ENCODE measurements around the gene ERCC5.
A peak's percentile ranks its signal among the peaks of the same experiment; 100 is the strongest.

Gene ERCC5

DNA sequence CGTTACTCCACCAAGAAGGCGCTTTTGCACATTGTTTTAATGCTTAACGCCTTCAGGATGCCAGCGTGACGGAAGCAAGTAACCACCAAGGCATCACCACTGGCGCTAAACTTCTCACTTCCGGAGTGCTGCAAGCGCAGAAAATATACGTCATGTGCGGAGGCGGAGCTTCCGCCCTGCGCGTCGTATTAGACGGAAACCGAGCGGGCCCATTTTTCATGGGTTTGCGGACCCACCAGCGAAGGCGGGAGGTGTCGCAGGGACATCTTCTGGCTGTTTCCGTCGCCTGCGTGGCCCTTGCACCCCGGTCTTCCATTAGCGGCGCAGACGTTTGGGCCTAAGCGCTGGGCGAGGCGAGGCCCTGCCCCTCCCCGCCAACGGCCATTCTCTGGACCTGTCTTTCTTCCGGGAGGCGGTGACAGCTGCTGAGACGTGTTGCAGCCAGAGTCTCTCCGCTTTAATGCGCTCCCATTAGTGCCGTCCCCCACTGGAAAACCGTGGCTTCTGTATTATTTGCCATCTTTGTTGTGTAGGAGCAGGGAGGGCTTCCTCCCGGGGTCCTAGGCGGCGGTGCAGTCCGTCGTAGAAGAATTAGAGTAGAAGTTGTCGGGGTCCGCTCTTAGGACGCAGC is at the start of gene ERCC5:
TSS of gene ERCC5 (plus strand) at position 403 of the 631 bp plus-strand sequence. CDS start 235 bp downstream, outside the sequence.
- peak; percentile 97 for DNase-seq

DNA sequence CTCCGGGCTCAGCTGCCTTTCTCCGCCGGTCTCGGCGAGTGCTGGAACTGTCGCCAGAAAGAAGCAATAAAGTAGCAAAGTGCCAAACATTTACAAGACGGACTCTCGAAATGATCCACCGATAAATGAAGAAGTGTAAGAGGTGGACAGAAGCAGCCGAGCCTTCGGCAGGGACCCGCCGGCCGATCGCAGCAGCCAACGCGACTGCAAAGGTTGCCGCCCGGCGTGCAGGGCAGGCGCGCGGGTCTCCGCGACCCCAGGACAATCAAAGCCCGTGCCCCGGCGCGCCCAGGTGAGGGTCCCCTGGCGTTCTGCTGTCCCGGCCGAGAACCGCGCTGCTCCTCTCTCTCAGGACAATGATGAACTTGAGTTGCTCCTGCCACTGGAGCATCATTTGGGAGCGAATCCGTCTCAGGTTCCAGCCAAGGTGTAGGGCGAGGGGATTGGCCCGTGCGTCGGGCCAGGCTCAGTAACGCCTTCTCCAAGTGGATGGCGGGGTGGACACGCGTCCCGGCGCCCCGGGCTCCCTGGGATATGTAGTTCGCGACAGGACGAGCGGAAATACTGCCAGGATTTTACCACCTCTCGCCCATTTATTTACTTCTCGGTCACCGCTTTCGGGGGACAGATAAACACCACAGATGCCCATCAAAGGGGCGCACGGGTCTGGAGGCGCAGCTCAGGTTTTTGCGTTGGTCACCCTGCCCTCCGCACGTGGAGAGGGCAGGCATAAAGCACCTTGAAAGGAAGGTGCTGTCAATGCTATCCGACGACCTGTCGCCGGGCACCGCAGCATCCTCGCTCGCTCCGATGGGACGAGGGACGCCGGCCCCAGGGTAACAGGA is 47.0 kb upstream of the ERCC5 start, which contains the start of the genes BIVM and POGLUT2:
TSS of gene BIVM (plus strand) at position 539 of the 845 bp plus-strand sequence. CDS start 8,149 bp downstream, outside the sequence.
TSS of gene POGLUT2 (minus strand) at position 396 of the 845 bp plus-strand sequence. CDS start at position 90, 306 bp downstream.
- peak; percentile 87 to 90 for DNase-seq

DNA sequence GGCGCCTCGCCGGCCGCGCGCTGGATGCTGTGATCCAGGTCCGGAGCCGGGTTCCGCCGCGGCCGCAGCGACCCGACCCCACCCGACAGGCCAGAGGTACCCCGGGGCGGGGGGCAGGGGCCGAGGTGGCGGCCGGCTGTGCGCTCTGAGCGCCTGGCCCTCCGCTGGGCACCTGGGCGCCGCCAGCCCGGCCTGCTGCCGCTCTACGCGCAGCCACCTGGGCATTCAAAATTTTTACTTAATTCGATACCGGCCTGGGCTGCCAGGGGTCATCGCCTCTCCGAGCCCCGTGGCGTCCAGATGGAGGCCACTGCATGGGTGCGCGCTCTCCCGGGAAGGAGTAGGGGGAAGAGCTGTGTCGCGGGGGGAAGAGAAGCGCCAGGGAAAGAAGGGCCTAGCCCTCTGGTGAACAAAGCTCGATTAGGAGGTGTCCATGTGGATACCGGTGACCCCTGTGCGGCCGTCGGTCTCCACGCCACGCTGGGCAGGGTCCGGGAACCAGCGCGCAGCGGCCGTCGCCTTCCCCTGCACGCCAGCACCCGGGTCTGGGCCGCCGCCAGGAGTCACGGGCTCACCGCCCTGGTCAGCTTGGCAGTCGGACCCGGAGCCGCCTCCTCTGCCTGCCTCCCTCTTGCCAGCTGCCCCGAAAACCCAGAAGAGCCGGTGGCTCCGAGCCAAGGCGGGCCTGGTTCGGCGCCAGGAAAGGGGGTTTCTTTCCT is 46.2 kb upstream of the ERCC5 start:
- peak; percentile 44 to 56 for DNase-seq

DNA sequence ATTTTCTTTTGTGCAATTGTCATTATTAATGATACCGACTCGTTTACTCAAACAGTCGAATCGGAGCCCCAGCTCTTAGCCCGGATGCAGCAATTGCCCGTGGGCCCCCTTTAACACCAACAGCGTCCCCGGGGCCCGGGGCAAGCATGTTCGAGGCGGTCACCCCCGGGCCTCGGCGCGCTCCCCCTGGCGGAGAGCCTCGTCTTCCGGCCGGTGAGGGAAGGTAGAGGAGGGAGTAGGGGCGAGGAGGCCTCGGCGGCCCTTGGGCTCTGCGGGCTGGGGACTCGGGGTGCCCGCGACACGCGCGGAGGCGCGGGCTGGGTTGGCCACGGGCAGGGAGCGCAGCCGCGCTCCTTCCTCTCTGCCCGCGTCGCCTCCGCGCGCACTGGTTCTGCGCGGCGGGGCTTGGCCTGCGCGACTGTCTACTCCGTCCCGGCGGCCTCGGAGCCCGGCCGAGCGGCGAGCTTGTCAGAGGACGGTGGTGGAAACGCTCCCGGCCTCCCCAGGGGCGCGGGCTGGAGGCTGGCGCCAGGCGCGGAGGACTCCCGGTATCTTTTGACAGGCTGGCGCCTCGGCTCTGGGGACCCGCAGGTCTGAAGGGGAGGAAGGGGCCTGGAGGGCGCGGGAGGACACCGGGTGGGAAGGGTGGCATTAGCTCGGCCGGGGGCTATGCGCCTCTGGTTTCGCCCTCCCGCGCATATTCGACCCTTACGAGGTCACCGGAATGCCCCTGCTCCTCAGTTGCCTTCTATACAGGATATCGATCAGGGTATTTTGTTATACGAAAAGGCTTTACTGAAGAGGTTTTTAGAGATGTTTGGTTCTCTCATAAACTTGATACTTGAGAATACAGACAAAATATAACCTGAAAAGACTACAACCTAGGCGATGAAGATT is 45.4 kb upstream of the ERCC5 start:
- peak; percentile 91 to 93 for DNase-seq

DNA sequence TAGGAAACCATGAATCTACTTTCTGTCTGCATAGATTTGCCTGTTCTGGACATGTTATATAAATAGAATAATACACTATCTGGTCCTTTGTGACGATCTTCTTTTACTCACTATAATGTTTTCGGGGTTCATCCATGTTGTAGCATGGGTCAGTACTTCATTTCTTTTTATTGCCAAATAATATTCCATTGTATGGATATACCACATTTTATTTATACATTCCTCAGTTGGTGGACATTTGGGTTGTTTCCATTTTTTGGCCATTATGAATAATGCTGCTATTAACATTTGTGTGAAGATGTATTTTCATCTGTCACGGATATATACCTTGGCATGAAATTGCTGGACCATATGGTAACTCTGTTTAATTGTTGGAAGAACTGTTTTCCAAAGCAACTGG is 40.2 kb upstream of the ERCC5 start:
- DNase-seq, result no peak

DNA sequence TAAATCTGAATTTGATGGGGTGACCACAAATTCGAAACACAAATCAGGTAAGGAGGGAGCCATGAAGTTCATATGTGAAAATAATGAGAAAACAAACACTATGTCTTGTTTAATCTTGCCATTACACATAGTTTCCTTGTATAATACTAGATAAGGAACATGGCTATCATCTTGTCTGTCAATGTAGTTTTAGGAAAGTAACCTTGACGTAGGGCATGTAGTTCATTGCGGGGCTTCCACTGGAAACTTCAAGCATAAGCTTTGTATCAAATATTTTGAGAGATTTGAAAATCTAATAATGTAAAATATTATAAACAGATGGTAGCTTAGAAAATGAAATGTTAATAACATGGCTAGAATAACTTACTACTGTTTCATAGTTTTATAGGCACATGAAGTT is 38.1 kb upstream of the ERCC5 start:
- DNase-seq, result no peak

DNA sequence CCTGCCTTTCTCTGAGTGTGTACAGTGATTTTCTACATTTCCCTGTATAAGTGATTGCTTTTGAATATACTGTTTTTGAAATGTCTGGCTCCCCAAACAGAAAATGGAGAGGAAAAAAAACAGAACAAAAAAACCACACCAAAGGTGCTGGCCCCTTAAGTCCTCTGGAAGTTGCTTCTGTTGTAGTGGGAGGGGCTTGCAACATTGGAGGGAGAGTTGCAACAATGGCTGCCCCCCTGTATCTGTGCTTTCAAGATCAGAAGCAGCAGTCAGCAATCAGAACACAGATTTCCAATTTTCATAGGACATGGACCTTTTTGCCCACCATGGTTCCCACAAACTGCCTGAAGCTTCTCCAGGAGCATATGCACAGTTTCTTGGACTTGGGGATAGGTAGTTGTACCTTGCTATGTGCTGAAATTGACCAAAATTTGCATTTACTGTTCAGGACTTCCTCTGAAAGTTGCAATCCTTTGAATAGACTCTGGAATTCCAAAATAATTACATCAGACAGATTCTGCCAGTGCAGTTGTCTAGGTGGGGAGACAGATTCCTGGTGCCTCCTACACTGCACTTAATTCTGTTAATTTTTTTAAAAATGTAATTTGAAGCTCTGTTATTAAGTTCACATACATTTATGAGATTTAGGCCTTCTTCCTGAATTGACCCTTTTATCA is 33.1 kb upstream of the ERCC5 start:
- DNase-seq, result no peak

DNA sequence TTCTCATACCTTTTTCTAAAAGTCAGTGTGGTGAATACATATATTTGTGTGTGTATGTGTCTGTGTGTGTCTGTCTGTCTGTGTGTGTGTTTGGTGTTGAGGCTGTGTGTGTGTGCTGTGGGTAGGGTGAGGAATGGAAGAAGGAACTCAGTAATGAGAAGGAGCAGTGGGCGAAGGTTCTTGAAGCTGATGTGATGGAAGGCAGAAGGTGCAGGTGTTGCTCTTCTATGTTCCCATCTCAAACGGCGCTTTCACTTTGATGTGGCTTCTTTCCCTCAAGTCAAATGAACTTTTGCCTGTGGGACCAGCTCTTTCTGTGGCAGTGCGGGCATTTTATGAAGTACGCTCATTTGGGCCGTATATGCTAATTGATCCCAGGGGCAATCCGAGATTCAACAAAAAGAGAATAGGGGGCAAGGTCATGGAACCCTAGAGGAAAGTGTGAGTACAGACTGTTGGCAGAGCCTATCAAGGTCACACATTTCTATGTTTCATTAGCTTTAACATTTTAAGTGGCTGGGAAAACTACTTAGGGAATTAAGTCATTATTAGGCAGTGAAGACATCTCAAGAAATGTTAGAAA is 31.7 kb upstream of the ERCC5 start:
- DNase-seq, result no peak

DNA sequence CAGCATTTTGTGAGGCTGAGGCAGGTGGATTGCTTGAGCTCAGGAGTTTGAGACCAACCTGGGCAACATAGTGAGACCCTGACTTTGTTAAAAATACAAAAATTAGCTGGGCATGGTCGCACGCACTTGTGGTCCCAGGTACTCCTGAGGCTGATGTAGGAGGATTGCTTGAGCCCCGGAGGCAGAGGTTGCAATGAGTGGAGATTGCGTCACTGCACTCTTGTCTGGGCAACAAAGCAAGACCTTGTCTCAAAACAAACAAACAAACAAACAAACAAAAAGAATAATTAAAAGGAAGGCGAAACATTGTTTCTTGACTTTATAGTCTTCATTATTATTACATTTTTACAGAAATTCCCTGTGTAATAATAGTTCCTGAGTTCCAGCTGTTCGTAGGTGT is 31.0 kb upstream of the ERCC5 start:
- no peak for DNase-seq

DNA sequence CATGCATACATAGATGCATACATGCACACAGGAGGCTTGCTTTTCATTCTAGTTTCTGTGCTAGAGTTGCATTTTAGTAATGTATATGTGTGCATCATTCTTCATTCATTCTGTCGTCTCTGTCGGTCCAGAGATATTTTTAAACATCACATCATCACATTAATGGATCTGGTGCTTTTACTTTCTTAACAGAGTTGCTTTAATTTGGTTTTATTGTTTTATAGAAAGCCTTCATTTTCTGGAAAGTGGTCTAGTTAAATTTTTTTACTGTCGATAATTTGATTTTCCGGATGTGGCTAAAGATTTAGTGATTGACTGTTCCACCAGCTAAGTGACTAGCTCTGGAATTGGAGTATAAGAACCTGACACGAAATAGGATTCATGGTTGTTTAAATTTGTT is 30.0 kb upstream of the ERCC5 start:
- DNase-seq, result no peak

DNA sequence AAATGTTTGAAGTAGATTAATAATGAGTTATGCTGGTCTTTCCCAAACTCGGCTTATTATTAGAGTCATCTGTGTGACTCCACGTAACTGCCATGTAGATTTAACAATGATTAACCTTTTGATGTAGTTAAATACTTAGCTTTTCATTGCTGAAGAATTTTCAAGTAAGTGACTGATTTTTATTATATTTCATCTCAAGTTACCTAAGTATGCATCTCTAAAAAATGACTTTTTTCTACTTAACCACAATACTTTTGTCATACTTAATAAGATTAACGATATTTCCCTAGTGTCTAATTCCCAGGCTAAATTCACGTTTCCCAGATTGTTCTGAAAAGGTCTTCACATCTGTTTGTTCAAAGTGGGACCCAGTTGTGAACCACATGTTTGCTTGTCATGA is 29.1 kb upstream of the ERCC5 start:
- DNase-seq, result no peak

DNA sequence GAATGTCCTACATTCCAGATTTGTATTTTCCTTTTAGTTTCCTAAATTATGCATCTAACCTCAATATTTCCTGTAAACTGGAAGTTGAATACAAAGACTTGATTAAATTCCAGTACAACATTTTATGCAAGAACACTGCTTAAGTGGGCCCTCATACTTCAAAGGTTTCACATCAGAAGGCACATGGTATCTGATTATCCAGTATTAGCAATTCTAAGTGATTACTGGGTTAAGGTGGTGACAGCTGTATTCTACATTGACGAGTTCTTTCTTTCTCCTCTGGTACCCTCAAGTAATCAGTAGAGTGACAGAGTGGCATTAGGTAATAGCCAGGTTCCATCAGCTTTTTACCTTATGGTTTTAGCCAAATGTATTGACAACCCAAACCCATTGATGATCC is 28.6 kb upstream of the ERCC5 start:
- DNase-seq, result no peak

DNA sequence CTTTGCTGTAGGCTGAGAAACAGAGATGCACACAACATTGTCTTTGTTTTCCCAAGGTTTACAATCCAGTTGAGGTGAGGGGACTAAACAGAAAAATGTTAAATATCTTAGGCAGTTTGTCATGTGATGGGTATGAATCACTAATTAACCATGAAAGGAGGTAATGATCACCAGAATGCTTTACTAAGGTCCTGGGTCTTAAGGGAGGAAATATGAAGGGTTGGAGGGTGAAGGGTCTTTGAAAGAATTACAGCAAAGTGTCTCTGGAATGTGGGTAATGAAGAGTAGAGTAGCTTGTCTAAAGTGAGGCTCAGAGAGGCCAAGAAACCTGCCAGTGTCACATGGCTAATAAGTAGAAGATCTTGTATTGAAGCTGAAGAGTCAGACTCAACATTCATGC is 27.9 kb upstream of the ERCC5 start:
- no peak for DNase-seq

DNA sequence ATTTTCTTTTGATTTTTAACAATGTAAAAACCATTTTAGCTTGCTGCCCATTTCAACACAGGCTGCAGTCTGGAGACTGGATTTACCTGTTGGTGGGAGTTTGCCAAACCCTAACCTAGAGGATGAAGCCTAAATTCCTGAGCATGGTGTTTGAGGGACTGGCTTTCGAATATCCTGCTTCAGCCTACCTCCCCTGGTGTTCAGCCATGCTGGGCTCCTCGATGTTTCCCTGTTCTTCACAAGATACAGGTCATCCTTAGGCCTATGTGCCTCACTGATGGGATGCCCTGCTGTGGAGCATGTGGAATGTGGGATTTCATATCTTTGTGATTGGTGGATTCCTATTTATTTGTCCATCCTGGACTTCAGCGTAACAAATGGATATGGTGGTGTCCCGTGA is 20.4 kb upstream of the ERCC5 start:
- no peak for DNase-seq

DNA sequence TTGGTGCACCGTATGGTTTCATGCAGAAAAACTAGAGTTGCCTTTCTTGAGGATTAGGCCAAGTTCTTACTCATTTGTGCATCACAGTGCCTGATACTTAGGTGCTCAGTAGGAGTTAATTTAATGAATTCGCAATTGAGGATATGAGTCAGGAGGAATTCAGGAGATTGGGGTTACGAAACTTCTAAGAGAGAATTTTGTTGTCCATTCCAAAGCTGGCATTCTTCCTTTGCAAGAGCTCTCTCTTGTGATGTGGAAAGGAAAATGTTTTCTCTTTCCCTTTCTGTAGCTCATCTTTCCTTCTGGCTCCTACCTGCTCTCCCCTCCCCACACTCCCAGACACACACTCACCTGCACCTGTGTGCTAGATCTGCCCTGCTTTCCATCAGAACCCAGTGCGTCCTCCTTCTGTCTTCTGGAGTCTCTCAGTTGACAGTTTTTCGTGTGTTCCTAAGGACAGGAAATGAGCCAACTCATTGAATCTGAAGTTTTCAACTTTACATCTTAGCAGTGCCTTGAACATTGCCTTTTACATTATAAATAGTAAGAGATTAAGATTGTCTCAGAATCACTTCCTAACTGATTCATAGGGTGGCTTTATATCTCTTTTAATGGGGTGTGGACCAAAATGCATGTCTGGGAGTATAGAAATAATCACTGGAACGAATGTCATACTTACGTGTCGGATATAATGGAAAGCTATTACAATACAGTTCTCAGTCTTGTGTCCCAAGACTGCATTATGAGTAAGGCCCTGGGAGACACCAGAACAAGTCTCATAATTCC is 19.7 kb upstream of the ERCC5 start:
- DNase-seq, result no peak

DNA sequence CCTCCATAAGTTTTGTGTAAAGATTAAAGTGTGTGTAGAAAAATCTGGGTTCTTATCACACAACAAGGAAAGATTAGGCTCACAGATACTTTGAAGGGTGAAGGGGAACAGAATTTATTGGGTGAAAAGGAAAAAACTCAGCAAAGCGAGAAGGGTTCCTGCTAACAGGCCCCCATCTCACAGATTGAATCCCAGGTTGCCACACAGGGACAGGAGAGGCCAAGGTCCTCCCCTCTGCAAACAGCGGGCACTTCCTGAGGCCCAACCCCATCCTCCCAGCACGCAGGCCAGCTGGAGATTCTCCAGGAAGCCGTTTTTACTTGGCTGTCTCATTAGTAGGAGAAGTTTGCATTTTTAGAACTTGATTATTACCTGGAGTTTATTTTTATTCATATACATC is 15.2 kb upstream of the ERCC5 start:
- no peak for DNase-seq

DNA sequence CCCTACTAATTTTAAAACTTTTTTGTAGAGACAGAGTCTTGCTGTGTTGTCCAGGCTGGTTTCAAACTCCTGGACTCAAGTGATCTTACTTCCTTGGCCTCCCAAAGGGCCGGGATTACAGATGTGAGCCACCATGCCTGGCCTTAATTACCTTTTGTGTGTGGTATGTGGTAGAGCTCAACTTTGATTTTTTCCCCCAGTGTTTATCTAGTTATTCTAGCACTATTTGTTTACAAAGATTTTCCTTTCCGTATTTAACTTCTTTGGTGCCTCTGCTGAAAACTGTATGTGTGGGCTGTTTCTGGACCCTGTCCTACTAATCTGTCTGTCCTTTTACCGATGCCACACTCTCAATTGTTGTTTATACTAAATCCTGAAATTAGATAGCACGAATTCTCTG is 9.4 kb upstream of the ERCC5 start:
- DNase-seq, result no peak

DNA sequence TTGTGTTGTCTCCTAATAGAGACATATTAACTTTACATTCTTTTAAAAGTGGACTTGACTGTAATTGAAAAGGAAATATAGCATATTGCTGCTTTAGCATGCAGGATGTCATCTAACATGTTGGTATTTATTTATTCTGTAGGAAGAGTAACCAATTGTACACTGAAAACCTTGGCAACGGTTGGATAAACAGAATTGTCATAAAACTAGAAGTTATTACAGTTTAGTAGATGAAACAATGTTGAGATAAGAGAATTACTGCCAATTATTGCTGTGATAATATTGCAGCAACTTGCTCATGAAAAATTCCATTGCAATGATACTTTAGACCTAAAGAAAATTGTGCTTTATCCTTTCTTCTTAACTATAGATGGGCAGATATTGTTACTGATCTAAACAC is 7.6 kb upstream of the ERCC5 start:
- DNase-seq, result no peak

DNA sequence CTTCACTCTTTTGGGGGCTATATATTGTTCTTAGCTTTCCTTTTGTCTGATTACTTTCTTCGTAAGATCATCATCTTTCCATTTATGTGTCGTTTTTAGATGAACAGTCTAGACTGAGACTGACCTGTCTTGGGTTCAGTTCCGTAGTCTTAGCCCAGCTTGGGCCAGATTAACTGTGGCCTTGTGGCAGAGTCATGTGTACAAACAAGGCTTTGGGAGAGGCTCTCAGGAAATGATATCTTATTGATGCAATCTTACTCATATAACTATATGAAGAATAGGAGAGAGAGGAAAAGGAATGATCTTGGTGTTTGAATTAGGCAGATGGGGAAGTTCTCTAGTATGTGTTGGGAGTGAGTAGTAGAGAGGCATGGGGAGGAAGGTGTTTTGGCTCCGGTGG is 6.8 kb upstream of the ERCC5 start:
- no peak for DNase-seq

DNA sequence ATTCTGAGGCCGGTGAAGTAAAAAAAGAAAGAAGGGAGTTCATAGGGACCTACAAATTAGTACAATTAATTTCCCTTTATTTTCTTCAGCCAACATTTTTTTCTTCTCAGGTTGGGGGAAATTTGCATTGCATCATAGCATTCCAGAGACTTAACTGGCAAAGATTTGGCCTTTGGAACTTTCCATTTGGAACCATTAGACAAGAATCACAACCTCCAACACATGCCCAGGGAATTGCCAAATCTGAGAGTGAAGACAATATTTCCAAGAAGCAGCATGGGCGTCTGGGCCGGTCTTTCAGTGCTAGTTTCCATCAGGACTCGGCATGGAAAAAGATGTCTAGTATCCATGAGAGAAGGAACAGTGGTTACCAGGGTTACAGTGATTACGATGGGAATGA is 6.4 kb upstream of the ERCC5 start:
- no peak for DNase-seq

DNA sequence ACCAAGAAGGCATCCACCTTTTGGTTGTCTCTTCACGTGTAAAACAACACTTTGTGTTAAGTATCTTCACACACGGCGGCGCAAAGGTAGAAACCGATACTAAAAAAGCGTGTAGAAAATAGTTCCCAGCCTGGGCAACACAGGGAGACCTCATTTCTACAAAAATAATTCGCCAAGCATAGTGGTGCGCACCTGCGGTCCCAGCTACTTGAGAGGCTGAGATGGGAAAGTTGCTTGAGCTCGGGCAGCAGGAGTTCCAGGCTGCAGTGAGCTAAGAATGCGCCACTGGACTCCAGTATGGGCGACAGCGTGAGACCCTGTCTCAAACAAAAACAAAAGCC is 573 bp upstream of the ERCC5 start:
- DNase-seq, result no peak
